HG03045 (cell line): Measurements from ENCODE around the gene LENEP.
"Not testable (repeated sequence)": the region's sequence is repeated elsewhere in the genome, so short reads cannot be mapped to it uniquely, and the experiment has no call there.

ENCODE experiments used
- ATAC-seq: cut with Tn5 transposase; IDR thresholded peaks from one replicate; pipeline ENCODE4 v1.9.1; 2021; ENCODE audit warnings: mild to moderate bottlenecking, moderate library complexity; ENCODE audit not compliant: unreplicated experiment

Gene LENEP

GRCh38 chr1:154974102-154974807 lies 19.1 kb upstream of the LENEP start, which contains the start of gene CKS1B:
CKS1B (plus strand) TSS chr1:154974681; CDS start chr1:154974746, 65 bp downstream.
- ATAC-seq: peak; percentile 70

GRCh38 chr1:154974808-154975408 lies 18.5 kb upstream of the LENEP start:
- ATAC-seq: peak; percentile 52

GRCh38 chr1:154975409-154976059 lies 17.9 kb upstream of the LENEP start:
- ATAC-seq: no peak

- ATAC-seq: not testable (repeated sequence)
Measured at GRCh38 chr1:154977762-154978161, 15.6 kb upstream of the LENEP start.

- no peak for ATAC-seq
Measured at GRCh38 chr1:154978360-154978759, 15.0 kb upstream of the LENEP start.

GRCh38 chr1:154982341-154982740 lies 11.0 kb upstream of the LENEP start:
- no peak for ATAC-seq

- peak; percentile 98 for ATAC-seq
Measured at GRCh38 chr1:154982897-154983648, 10.3 kb upstream of the LENEP start, which contains the start of gene FLAD1. FLAD1 (plus strand) TSS chr1:154983344; CDS start chr1:154983695, 351 bp downstream.

- ATAC-seq: no peak
Measured at GRCh38 chr1:154983776-154984466, 9.5 kb upstream of the LENEP start.

GRCh38 chr1:154986736-154987135 lies 6.7 kb upstream of the LENEP start:
- ATAC-seq: not testable (repeated sequence)

GRCh38 chr1:154987326-154987725 lies 6.1 kb upstream of the LENEP start:
- no peak for ATAC-seq

- no peak for ATAC-seq
Measured at GRCh38 chr1:154988058-154988954, 5.1 kb upstream of the LENEP start.

GRCh38 chr1:154989195-154989860 lies 4.1 kb upstream of the LENEP start:
- ATAC-seq: no peak

GRCh38 chr1:154990276-154990675 lies 3.1 kb upstream of the LENEP start:
- ATAC-seq: no peak

GRCh38 chr1:154992721-154993571 lies 440 bp upstream of the LENEP start:
- ATAC-seq: no peak

- ATAC-seq: no peak
Measured at GRCh38 chr1:154994269-154994587, 842 bp downstream of the LENEP start.

GRCh38 chr1:154994591-154994990 lies 1.2 kb downstream of the LENEP start:
- ATAC-seq: no peak

- not testable (repeated sequence) for ATAC-seq
Measured at GRCh38 chr1:154995301-154995983, 2.1 kb downstream of the LENEP start.
